ENCODE data around the gene FAM114A1. TPM values are rescaled to one million over a fixed set of nuclear protein-coding genes. Genes with fewer than 3 reads are reported as not detected.

FAM114A1 gene
- total RNA-seq, 1 experiment from 2014 or later: 32.0 TPM

DNA sequence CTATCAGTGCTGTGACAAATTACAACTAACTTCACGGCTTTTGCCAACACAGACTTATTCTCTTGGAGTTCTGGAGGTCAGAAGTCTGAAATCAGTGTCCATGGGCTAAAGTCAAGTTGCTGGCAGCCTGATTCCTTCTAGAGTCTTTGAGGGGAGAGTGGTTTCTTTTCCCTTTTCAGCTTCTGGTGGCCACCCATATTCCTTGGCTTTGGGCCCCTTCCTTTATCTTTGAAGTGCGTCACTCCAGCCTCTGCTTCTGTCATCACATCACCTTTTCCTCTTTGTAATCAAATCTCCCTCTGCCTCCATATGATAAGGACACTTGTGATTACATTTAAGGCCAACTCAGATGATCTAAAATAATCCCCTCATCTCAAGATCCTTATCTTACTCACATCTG lies 9.0 kb downstream of the FAM114A1 start:
- ATAC-seq (no peak), DNase-seq (ENCODE audit: low read depth, low spot score) (no peak)
- Histone ChIP-seq H3K4me1 (ENCODE audit: control insufficient read depth, insufficient read depth, low read length) (peaks cover 3% of the 10 kb centered on the region; the same call in 1 of the 2 replicates), H3K4me3 (ENCODE audit: low read depth in 2 of 2, low read length in 2 of 2) (no peak overlapping the region), H3K36me3 (ENCODE audit: control insufficient read depth, insufficient read depth, low read length) (no peaks in the 10 kb centered on the region; the same call in none of the 2 replicates), H3K27ac (ENCODE audit: low read length) (no peak overlapping the region), H3K9me3 (ENCODE audit: control insufficient read depth, insufficient read depth, low read depth, low read length) (no peaks in the 10 kb centered on the region), H3K27me3 (ENCODE audit: control insufficient read depth, insufficient read depth, low read length) (no peaks in the 10 kb centered on the region)
- TF ChIP-seq POLR2AphosphoS5 (IDR thresholded peaks at IDR 0.05; ENCODE audit: low read depth, low read length): no peak
- TF ChIP-seq, protein P1, sequence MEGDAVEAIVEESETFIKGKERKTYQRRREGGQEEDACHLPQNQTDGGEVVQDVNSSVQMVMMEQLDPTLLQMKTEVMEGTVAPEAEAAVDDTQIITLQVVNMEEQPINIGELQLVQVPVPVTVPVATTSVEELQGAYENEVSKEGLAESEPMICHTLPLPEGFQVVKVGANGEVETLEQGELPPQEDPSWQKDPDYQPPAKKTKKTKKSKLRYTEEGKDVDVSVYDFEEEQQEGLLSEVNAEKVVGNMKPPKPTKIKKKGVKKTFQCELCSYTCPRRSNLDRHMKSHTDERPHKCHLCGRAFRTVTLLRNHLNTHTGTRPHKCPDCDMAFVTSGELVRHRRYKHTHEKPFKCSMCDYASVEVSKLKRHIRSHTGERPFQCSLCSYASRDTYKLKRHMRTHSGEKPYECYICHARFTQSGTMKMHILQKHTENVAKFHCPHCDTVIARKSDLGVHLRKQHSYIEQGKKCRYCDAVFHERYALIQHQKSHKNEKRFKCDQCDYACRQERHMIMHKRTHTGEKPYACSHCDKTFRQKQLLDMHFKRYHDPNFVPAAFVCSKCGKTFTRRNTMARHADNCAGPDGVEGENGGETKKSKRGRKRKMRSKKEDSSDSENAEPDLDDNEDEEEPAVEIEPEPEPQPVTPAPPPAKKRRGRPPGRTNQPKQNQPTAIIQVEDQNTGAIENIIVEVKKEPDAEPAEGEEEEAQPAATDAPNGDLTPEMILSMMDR (IDR thresholded peaks at IDR 0.05): no peak
- no peak for TF ChIP-seq SIN3A (IDR thresholded peaks at IDR 0.05; ENCODE audit: borderline replicate concordance, insufficient read depth, low read depth, low read length)
- TF ChIP-seq TCF7L2 (IDR thresholded peaks at IDR 0.05; ENCODE audit: low read depth, low read length): no peak
- TF ChIP-seq, protein P2, sequence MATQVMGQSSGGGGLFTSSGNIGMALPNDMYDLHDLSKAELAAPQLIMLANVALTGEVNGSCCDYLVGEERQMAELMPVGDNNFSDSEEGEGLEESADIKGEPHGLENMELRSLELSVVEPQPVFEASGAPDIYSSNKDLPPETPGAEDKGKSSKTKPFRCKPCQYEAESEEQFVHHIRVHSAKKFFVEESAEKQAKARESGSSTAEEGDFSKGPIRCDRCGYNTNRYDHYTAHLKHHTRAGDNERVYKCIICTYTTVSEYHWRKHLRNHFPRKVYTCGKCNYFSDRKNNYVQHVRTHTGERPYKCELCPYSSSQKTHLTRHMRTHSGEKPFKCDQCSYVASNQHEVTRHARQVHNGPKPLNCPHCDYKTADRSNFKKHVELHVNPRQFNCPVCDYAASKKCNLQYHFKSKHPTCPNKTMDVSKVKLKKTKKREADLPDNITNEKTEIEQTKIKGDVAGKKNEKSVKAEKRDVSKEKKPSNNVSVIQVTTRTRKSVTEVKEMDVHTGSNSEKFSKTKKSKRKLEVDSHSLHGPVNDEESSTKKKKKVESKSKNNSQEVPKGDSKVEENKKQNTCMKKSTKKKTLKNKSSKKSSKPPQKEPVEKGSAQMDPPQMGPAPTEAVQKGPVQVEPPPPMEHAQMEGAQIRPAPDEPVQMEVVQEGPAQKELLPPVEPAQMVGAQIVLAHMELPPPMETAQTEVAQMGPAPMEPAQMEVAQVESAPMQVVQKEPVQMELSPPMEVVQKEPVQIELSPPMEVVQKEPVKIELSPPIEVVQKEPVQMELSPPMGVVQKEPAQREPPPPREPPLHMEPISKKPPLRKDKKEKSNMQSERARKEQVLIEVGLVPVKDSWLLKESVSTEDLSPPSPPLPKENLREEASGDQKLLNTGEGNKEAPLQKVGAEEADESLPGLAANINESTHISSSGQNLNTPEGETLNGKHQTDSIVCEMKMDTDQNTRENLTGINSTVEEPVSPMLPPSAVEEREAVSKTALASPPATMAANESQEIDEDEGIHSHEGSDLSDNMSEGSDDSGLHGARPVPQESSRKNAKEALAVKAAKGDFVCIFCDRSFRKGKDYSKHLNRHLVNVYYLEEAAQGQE (IDR thresholded peaks at IDR 0.05; ENCODE audit: insufficient read depth in 1 of 2, low read depth in 2 of 2, low read length in 1 of 2): no peak
- intact Hi-C loops (cut with micrococcal nuclease; ENCODE audit: unreplicated experiment) (no loop called here), in situ Hi-C loops (cut with HindIII; ENCODE audit: low pct_unique_long_range_greater_than_20kb, low sequenced_read_pairs) (no loop called here)
- ChIA-PET CTCF (no interaction called here), POLR2A (no interaction called here)
- BruUV-seq (replicated peaks): no TSS peak

DNA sequence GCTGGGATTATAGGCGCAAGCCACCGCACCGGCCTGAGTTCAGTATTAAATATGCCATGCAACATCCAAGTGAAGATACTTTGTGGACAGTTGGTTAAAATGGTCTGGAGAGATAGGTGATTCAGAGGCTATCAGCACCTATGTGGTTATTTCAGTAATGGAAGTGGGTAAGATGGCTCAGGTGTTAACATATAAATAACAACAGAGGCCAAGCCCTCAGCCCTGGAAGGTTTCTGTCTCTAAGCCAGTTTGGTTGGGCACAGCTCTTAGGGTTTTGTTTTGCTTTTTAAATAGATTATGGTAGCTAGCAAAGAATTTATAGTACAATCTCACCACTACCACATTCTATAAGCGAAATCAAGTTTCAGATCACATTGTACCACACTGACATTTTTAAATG lies 16.6 kb downstream of the FAM114A1 start:
- ChIA-PET CTCF (no interaction called here), POLR2A (no interaction called here)
- intact Hi-C loops (cut with micrococcal nuclease; ENCODE audit: unreplicated experiment): no loop called here
- H3K27ac ChIP-seq (ENCODE audit: low read length): no peak overlapping the region
- no peak for DNase-seq (ENCODE audit: low read depth, low spot score)
- BruUV-seq (replicated peaks): no TSS peak
- ATAC-seq: no peak
- H3K4me3 ChIP-seq (ENCODE audit: low read depth in 2 of 2, low read length in 2 of 2): no peak overlapping the region
- no peak for TF ChIP-seq TCF7L2 (IDR thresholded peaks at IDR 0.05; ENCODE audit: low read depth, low read length)
- TF ChIP-seq, protein P2 (IDR thresholded peaks at IDR 0.05; ENCODE audit: insufficient read depth in 1 of 2, low read depth in 2 of 2, low read length in 1 of 2): no peak
- no peak for TF ChIP-seq SIN3A (IDR thresholded peaks at IDR 0.05; ENCODE audit: borderline replicate concordance, insufficient read depth, low read depth, low read length)
- TF ChIP-seq, protein P1 (IDR thresholded peaks at IDR 0.05): no peak
- no peak for TF ChIP-seq POLR2AphosphoS5 (IDR thresholded peaks at IDR 0.05; ENCODE audit: low read depth, low read length)
- in situ Hi-C loops (cut with HindIII; ENCODE audit: low pct_unique_long_range_greater_than_20kb, low sequenced_read_pairs): no loop called here
- H3K9me3 ChIP-seq (ENCODE audit: control insufficient read depth, insufficient read depth, low read depth, low read length): no peaks in the 10 kb centered on the region
- peaks cover 2% of the 10 kb centered on the region for H3K4me1 ChIP-seq (ENCODE audit: control insufficient read depth, insufficient read depth, low read length)
- H3K27me3 ChIP-seq (ENCODE audit: control insufficient read depth, insufficient read depth, low read length): no peaks in the 10 kb centered on the region
- H3K36me3 ChIP-seq (ENCODE audit: control insufficient read depth, insufficient read depth, low read length): no peaks in the 10 kb centered on the region
